ENCODE measurements around the gene A3GALT2.

DNA sequence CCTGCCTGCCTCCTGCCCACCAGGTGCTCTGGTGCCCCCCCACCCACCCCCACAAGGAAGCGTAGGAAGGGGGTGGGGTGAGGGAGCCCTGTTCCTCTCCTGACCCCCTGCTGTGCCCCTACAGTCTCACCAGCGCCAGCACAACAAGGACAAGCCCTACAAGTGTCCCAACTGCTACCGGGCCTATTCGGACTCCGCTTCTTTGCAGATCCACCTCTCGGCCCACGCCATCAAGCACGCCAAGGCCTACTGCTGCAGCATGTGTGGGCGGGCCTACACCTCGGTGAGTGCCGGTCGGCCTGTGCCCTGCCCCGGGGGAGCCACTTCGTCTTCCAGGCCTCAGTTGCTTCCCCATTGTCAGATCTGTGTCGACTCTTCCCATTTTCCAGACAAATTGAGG is 25.9 kb downstream of the A3GALT2 start:
- TF ChIP-seq GATA2 (IDR thresholded peaks at IDR 0.05; ENCODE audit: low read depth, low read length) = no peak
- TF ChIP-seq GATA3 (IDR thresholded peaks at IDR 0.05; ENCODE audit: low read depth, low read length) = no peak
